ENCODE measurements around the gene NKX6-2.
"Not testable (repeated sequence)": the region's sequence is repeated elsewhere in the genome, so short reads cannot be mapped to it uniquely, and the experiment has no call there.

Gene NKX6-2

DNA sequence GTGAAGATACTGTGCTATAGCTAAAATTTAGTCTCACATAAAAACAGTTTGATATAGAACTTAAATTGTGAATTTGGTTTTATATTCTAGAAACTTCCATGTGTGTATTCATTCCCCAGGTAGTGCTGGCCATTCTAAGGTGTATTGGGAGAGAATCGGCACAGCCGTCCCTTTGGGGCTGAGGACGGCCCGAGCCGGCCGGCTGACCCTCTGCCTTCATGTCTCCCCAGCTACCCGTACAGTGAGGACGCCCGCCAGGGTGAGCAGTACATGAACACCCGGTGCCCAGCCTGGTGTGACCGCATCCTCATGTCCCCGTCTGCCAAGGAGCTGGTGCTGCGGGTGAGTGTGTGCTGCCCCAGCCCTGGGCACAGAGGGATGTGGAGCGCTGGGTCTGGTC lies 8.5 kb downstream of the NKX6-2 start:
- H3K4me3 ChIP-seq (ENCODE audit: low read depth, low read length) = no peak overlapping the region
- TF ChIP-seq, protein P1, sequence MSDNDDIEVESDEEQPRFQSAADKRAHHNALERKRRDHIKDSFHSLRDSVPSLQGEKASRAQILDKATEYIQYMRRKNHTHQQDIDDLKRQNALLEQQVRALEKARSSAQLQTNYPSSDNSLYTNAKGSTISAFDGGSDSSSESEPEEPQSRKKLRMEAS (IDR thresholded peaks at IDR 0.05; ENCODE audit: low read depth, low read length) = no peak
- TF ChIP-seq POLR2A (IDR thresholded peaks at IDR 0.05; ENCODE audit: extremely low read depth, insufficient read length) = no peak
- DNase-seq (ENCODE audit: low read depth) = no peak

DNA sequence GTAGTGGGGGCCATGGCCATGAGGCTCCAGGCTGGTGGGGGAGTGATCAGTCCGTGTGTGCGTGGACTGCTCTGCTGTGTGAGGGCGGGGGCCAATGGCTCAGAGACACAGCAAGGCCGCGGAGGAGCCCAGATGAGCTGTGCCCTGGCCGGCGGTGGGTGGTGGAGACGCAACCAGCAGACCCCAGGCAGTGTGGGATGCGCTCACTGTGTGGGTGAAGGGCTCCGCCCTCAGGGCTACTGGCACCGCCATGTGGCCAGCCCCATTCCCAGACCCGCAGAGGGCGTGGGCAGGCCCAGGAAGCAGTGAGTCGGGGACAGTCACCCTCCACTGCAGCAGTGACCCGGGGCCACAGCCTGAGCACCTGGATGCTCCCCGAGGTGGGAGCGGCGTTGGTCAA lies 9.1 kb downstream of the NKX6-2 start:
- DNase-seq (ENCODE audit: low read depth) = no peak
- no peak overlapping the region for H3K4me3 ChIP-seq (ENCODE audit: low read depth, low read length)
- TF ChIP-seq, protein P1 (IDR thresholded peaks at IDR 0.05; ENCODE audit: low read depth, low read length) = no peak
- TF ChIP-seq, protein P2, sequence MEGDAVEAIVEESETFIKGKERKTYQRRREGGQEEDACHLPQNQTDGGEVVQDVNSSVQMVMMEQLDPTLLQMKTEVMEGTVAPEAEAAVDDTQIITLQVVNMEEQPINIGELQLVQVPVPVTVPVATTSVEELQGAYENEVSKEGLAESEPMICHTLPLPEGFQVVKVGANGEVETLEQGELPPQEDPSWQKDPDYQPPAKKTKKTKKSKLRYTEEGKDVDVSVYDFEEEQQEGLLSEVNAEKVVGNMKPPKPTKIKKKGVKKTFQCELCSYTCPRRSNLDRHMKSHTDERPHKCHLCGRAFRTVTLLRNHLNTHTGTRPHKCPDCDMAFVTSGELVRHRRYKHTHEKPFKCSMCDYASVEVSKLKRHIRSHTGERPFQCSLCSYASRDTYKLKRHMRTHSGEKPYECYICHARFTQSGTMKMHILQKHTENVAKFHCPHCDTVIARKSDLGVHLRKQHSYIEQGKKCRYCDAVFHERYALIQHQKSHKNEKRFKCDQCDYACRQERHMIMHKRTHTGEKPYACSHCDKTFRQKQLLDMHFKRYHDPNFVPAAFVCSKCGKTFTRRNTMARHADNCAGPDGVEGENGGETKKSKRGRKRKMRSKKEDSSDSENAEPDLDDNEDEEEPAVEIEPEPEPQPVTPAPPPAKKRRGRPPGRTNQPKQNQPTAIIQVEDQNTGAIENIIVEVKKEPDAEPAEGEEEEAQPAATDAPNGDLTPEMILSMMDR (IDR thresholded peaks at IDR 0.05; ENCODE audit: low read depth, low read length) = no peak
- TF ChIP-seq MYC (IDR thresholded peaks at IDR 0.05; ENCODE audit: low read depth, low read length) (no peak), POLR2A (IDR thresholded peaks at IDR 0.05; ENCODE audit: extremely low read depth, insufficient read length) (no peak)

DNA sequence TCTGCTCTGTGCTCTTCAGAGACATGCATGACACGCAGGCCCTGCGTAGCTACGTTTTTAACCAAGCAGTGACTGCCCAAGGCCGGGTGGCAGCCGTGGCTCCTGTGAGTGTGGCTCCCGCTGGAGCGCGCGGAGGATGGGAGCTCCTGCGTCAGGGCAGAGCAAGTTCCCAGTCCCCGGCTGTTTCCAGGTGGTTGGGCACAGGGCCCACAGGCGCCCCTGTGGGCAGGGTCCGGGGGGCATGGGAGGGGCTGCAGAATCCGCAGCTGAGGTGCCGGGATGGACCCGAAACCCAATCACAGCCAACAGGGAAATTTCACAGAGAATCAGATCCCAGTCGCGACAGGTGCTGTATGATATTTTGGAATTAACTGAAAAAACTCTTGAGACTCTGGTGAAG lies 9.8 kb downstream of the NKX6-2 start:
- H3K4me3 ChIP-seq (ENCODE audit: low read depth, low read length) = no peak overlapping the region
- no peak for DNase-seq (ENCODE audit: low read depth)
- TF ChIP-seq, protein P2 (IDR thresholded peaks at IDR 0.05; ENCODE audit: low read depth, low read length) = no peak
- TF ChIP-seq POLR2A (IDR thresholded peaks at IDR 0.05; ENCODE audit: extremely low read depth, insufficient read length) (no peak), MYC (IDR thresholded peaks at IDR 0.05; ENCODE audit: low read depth, low read length) (no peak)
- TF ChIP-seq, protein P1 (IDR thresholded peaks at IDR 0.05; ENCODE audit: low read depth, low read length) = no peak

DNA sequence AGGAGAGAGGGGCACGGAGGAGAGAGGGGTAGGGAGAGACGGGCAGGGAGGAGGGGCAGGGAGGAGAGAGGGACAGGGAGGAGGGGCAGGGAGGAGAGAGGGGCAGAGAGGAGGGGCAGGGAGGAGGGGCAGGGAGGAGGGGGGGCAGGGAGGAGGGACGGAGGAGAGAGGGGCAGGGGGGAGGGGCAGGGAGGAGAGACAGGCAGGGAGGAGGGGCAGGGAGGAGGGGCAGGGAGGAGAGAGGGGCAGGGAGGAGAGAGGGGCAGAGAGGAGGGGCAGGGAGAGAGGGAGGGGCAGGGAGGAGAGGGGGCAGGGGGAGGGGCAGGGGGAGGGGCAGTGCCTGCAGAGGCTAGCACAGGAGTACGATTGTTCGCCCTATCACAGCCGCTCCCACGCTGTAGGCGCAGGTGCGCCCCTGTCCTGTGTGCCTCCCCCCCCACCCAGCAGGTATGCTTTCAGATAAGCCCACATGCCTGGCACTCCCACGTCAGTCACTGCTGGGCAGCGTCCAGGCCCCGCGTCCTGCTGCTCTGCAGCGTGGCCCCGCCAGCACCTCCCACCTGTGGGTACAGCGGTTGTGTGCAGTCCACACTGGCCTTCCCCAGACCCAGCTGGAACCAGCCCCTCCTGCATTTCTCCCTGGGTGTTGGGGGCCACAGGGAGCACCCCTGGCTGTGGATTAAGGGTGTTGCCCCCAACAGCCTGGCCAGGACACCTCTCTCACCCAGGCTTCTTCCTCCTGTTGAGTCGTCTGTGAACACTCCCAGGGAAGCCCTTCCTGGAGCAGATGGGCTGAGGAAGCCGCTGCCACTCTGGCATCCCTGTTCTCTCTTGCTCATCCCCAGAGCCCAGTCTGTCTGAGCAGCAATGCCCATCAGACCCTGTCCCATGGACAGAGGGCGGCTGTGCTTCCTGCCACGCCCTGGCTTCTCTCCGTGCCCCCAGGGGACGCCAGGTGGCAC lies 10.8 kb downstream of the NKX6-2 start:
- DNase-seq (ENCODE audit: low read depth) = peak; percentile 45
- no peak overlapping the region for H3K4me3 ChIP-seq (ENCODE audit: low read depth, low read length)
- TF ChIP-seq, protein P1 (IDR thresholded peaks at IDR 0.05; ENCODE audit: low read depth, low read length) = no peak
- TF ChIP-seq, protein P2 (IDR thresholded peaks at IDR 0.05; ENCODE audit: low read depth, low read length) = no peak
- TF ChIP-seq MYC (IDR thresholded peaks at IDR 0.05; ENCODE audit: low read depth, low read length) (no peak), POLR2A (IDR thresholded peaks at IDR 0.05; ENCODE audit: extremely low read depth, insufficient read length) (no peak)

DNA sequence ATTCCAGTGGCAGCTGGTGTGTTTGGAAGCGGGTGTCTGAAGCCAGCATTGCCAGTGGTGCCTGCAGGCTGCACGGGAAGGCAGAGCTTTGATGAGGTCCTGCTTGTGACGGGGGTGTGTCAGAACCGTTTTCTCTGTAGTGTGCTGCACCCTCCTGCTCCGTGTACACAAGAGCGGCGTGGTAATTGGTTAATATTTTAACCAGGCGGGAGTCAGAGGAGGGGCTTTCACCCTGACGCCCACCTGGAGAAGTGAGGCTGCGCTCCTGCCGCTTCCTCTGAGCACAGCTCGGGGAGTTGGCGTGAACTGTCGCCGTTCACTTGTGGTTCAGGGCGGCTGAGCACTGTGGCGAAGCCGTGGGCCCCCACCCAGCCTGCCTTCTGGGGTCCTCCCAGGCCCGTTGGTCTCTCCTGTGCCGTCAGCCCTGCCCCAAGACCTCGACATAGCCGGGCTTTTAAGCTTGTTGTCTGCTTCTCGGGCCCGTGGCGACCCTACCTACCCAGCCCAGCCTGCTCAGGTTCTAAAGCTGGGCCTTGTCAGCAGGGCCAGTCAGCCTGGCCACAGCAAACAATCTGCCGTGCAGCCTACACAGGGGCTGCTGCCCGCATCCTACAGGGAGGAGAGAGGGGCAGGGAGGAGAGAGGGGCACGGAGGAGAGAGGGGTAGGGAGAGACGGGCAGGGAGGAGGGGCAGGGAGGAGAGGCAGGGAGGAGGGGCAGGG lies 11.6 kb downstream of the NKX6-2 start:
- H3K4me3 ChIP-seq (ENCODE audit: low read depth, low read length) = no peak overlapping the region
- DNase-seq (ENCODE audit: low read depth) = no peak
- TF ChIP-seq POLR2A (IDR thresholded peaks at IDR 0.05; ENCODE audit: extremely low read depth, insufficient read length) = no peak
- TF ChIP-seq, protein P1 (IDR thresholded peaks at IDR 0.05; ENCODE audit: low read depth, low read length) = no peak
- no peak for TF ChIP-seq MYC (IDR thresholded peaks at IDR 0.05; ENCODE audit: low read depth, low read length)
- TF ChIP-seq, protein P2 (IDR thresholded peaks at IDR 0.05; ENCODE audit: low read depth, low read length) = no peak

DNA sequence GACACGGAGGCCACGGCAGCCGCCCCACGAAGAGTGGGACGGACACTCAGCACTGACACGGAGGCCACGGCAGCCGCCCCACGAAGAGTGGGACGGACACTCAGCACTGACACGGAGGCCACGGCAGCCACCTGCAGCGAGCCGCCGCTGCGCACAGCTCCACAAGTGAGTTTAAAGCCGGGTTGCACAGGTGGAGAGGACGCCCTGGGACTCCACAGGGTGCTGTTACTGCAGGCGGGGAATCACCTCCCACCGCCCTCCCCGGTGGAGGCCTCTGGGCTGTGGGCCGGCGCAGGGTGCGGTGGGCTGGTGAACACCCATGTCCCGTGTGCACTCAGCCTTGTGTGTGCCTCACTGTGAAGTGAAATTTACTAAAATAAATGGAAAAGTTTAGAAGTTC lies 13.1 kb downstream of the NKX6-2 start:
- not testable (repeated sequence) for DNase-seq (ENCODE audit: low read depth); H3K4me3 ChIP-seq (ENCODE audit: low read depth, low read length)
